Measurements from ENCODE around the gene KRTAP12-2.

Gene KRTAP12-2

GRCh38 chr21:44653656-44654575 lies 12.8 kb downstream of the KRTAP12-2 start:
- CTCF ChIA-PET: no interaction called here
- no peak overlapping the region for H3K4me3 ChIP-seq (ENCODE audit: low read depth, low read length)
- no peak for TF ChIP-seq CTCF (IDR thresholded peaks at IDR 0.05; ENCODE audit: insufficient read depth, low read length, missing control alignments)
- DNase-seq (ENCODE audit: low read depth, low spot score): no peak
- POLR2A ChIA-PET: no interaction called here

GRCh38 chr21:44653123-44653522 lies 13.6 kb downstream of the KRTAP12-2 start:
- POLR2A ChIA-PET: no interaction called here
- H3K4me3 ChIP-seq (ENCODE audit: low read depth, low read length): no peak overlapping the region
- no peak for TF ChIP-seq CTCF (IDR thresholded peaks at IDR 0.05; ENCODE audit: insufficient read depth, low read length, missing control alignments)
- DNase-seq (ENCODE audit: low read depth, low spot score): no peak
- CTCF ChIA-PET: no interaction called here

- ChIA-PET POLR2A (no interaction called here), CTCF (interaction anchor here (0.6 kb wide), 1 partner anchor 140 kb away, joined by 3 read pairs; no protein-coding TSS in a partner anchor)
- H3K4me3 ChIP-seq (ENCODE audit: low read depth, low read length): no peak overlapping the region
- no peak for DNase-seq (ENCODE audit: low read depth, low spot score)
- no peak for TF ChIP-seq CTCF (IDR thresholded peaks at IDR 0.05; ENCODE audit: insufficient read depth, low read length, missing control alignments)
Observed at GRCh38 chr21:44650973-44651675, 15.6 kb downstream of the KRTAP12-2 start.

GRCh38 chr21:44650265-44650972 lies 16.3 kb downstream of the KRTAP12-2 start:
- no peak for TF ChIP-seq CTCF (IDR thresholded peaks at IDR 0.05; ENCODE audit: insufficient read depth, low read length, missing control alignments)
- no peak for DNase-seq (ENCODE audit: low read depth, low spot score)
- no peak overlapping the region for H3K4me3 ChIP-seq (ENCODE audit: low read depth, low read length)
- ChIA-PET POLR2A (no interaction called here), CTCF (no interaction called here)

- DNase-seq (ENCODE audit: low read depth, low spot score): no peak
- no peak overlapping the region for H3K4me3 ChIP-seq (ENCODE audit: low read depth, low read length)
- CTCF ChIA-PET: no interaction called here
- POLR2A ChIA-PET: no interaction called here
- no peak for TF ChIP-seq CTCF (IDR thresholded peaks at IDR 0.05; ENCODE audit: insufficient read depth, low read length, missing control alignments)
Observed at GRCh38 chr21:44649521-44650100, 17.1 kb downstream of the KRTAP12-2 start.
